Activated T-helper 9 cell treated with anti-CD3 and anti-CD28 coated beads, Interleukin-2, amount 50 U/mL, for 16 hours (primary cell): ENCODE data around the gene TUBB2A.
A peak's percentile ranks its signal among the peaks of the same experiment; 100 is the strongest.
"Not testable (repeated sequence)": the region's sequence is repeated elsewhere in the genome, so short reads cannot be mapped to it uniquely, and the experiment has no call there.

ENCODE experiments used
- DNase-seq: peaks from one replicate; pipeline ENCODE4 v3.0.0-alpha.2; 2020; ENCODE audit warnings: low read depth

TUBB2A gene

DNA sequence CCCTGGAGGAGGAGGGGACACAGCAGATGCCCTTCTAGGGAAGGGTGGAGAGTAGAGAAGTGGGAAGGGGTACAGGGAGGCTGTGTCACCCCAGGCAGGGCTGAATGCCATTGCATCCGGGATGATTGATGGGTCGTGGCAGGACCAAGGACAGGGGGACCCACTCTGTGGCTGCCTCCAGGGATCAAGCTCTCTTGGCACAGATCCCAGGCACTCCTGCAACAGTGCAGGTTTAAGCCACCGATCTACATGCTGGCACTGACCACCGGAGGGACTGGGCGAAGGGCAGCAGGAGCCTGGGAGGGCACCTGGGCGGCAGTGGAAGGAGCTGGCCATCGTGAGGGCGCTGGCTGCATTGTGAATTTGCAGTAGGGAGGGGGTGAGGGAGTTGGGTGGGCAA, 22.6 kb upstream of the TUBB2A start:
- DNase-seq, result not testable (repeated sequence)

DNA sequence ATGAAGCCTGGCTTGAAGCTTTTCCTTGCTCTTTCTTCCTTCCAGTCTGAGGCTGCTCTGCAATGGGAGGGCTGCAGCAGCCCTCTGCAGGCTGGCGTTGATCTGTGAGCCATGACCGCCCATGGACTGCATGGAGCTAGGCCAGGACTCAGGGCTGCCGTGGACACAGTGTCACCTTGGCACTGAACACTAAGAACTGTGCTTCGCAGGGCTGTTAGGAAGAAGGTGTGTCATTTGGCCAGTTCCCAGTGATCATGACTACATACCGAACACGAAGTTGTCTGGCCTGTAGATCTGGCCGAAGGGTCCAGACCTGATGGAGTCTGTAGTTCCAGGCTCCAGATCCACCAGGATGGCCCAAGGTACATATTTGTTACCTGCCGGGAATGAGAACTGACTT, 21.3 kb upstream of the TUBB2A start:
- not testable (repeated sequence) for DNase-seq

DNA sequence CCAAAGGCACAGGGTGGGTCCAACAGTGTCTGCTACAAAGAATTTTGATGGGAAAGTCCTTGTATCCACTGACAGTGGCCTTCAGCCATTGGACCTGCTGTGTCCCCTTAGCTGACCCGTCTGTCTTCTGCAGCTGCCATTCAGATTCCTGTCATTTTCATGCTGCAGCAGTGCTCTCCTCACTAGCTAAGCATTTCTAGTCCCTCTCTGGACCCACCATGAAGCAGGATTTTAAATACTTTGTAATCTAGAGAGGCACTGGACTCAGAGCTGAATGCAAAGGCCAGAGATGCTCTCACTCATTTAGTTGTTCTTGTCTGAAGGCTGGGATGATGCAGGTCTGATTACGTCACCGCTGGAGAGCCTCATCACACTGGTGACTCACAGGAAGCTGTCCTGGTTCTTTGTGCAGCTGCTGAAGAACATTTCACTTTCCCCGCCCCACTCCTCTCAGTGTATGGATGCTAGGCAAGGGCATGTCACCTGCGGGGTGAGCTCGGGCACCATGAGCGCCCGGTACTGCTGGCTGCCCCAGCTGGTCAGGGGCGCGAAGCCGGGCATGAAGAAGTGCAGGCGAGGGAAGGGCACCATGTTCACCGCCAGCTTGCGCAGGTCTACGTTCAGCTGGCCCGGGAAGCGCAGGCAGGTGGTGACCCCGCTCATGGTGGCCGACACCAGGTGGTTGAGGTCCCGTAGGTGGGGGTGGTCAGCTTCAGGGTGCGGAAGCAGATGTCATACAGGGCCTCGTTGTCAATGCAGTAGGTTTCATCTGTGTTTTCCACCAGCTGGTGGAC, 19.4 kb upstream of the TUBB2A start:
- DNase-seq, result peak; percentile 29

DNA sequence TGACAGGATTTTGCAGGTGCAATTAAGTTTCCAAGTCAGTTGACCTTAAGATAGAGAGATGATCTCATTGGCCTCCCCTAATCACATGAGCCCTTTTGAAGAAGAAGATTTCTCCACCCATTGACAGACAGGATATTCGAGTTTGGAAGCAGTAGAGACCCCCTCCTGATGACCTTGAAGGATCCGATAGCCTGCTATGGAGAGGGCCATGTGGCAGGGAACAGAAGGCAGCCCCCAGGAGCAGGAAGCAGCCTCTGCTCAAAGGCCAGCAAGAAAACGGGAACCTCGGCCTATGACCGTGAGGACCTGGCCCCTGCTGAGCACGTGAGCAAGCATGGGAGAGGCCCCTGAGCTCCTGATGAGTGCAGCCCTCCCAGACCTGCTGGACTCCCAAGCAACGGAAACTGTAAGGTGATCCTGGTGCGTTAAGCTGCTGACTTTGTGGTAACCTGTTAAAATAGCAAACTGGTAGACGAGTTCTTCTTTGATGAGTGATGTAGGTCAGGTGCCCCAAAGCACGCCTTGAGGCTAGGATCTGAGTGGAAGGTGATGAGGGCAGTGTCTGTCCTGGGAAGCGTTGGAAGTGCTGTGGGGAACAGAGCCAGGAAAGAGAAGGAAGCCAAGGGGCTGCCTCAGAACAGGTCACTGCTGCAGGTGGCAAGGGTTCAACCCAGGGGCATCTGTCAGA, 18.5 kb upstream of the TUBB2A start:
- DNase-seq, result no peak

DNA sequence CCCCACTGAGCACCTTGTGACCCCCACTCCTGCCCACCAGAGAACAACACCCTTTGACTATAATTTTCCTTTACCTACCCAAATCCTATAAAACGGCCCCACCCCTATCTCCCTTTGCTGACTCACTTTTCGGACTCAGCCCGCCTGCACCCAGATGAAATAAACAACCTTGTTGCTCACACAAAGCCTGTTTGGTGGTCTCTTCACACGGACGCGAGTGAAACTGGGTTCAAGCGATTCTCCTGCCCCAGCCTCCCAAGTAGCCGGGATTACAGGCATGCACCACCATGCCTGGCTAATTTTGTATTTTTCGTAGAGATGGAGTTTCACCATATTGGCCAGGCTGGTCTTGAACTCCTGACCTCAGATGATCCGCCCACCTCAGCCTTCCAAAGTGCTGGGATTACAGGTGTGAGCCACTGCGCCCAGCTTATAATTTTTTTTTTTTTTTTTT, 16.3 kb upstream of the TUBB2A start:
- not testable (repeated sequence) for DNase-seq

DNA sequence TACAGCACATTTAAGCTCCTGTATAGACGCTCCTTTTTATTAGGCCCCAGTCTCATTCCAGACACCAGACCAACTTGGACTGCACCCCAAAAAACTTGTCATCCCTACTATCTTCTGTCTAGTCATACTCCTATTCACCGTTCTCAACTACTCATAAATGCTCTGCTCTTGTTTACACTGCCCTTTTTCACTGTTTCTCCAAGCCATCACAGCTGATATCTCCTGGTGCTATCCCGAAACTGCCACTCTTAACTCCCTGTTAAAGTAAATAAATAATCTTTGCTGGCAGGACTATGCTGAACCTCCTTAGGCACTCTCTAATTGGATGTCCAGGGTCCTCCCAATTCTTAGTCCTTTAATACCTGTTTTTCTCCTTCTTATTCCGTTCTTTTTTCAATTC, 15.4 kb upstream of the TUBB2A start:
- DNase-seq, result not testable (repeated sequence)

DNA sequence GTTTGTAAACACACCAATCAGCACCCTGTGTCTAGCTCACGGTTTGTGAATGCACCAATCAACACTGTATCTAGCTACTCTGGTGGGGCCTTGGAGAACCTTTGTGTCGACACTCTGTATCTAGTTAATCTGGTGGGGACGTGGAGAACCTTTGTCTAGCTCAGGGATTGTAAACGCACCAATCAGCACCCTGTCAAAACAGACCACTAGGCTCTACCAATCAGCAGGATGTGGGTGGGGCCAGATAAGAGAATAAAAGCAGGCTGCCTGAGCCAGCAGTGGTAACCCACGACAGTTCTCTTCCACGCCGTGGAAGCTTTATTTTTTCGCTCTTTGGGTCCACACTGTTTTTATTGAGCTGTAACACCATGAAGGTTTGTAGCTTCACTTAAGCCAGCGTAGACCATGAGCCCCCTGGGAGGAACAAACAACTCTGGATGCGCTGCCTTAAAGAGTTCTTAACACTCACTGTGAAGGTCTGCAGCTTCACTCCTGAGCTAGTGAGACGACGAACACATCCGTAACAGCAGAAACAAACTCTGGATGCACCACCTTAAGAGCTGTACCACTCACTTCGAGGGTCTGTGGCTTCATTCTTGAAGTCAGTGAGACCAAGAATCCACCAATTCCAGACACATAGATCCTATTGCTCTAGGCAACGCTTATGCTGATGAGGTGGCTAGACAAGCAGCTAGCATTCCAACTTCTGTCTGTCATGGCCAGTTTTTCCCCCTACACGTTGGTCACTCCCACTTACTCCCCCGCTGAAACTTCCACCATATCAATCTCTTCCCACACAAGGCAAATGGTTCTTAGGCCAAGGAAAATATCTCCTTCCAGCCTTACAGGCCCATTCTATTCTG, 14.2 kb upstream of the TUBB2A start:
- DNase-seq, result not testable (repeated sequence)

DNA sequence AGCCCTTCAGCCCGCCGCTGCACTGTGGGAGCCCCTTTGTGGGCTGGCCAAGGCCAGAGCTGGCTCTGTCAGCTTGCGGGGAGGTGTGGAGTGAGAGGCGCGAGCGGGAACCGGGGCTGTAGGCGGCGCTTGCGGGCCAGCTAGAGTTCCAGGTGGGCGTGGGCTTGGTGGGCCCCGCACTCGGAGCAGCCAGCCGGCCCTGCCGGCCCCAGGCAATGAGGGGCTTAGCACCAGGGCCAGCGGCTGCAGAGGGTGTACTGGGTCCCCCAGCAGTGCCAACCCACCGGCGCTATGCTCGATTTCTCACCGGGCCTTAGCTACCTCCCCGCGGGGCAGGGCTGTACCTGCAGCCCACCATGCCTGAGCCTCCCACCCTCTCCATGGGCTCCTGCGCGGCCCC, 13.3 kb upstream of the TUBB2A start:
- DNase-seq, result not testable (repeated sequence)

DNA sequence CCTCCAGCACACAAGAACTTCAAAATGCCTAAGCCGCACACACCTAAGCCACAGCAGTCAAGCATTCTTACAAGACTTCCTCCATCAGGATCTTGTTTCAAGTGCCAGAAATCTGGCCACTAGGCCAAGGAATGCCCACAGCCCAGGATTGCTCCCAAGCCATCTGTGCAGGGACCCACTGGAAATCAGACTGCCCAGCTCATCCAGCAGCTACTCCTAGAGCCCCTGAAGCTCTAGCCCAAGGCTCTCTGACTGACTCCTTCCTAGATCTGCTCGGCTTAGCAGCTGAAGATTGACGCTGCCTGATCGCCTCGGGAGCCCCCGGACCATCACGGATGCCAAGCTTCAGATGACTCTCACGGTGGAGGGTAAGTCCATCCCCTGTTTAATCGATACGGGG, 10.7 kb upstream of the TUBB2A start:
- DNase-seq, result not testable (repeated sequence)

DNA sequence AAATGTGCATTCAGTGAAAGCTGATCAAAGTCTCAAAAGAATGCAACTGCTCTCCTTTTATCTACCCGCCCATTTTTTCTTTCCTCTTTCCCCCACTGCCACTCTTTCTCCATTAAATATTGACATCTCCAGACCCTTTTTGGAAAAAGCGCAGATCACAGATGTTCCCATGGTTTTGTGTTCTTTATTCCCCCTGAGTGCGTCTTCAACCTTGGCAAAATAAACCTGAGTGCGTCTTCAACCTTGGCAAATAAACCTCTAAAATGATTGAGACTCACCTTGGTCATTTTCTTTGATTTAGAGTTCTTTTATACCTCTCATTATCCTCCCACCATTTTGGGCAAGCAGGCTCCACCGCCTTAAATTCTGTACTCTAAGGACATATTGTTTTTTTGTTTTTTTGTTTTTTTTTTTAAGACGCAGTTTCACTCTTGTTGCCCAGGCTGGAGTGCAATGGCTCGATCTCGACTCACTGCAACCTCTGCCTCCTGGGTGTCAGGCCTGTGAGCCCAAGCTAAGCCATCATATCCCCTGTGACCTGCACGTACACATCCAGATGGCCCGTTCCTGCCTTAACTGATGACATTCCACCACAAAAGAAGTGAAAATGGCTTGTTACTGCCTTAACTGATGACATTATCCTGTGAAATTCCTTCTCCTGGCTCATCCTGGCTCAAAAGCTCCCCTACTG, 9.3 kb upstream of the TUBB2A start:
- not testable (repeated sequence) for DNase-seq

DNA sequence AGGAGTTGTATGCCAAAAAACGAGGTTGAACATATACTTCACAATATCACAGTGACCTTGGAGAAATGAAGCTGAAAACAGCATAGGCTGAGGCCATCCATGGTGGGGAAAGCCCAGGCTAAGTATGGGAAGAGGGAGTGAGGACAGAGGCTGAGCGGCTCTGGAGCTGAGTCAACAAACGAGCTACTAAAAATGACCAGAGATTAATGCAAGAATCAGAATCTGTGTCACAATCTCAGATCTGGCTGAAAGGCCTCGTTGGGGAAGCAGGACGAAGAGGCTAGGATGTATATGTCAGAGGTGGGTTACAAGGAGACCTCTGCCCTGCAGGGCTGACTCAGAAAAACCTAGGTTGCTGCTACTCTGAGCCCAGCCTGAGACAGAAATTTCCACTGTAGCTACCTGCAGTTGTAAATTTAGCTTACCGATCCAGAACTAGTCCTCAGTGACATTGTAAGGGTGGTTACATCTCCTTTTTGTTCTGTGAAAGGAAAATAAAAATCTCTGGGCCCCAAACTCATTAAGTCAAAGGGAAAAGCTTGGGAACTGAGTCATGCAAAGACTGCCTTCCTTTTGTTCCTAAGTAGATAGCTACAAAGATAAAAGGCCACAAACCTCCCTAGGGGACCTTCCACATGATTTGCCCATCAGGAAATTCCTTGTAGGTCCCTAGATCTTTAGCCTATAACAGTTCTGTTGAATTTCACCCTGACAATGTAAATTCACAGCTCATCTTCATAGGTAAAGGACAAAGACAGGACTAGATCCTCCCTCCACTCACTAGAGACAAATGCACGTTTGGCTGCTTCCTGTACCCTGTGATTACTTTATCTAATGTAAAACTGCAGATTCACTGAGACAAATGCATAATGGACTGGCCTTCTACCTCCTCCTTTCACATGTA, 8.5 kb upstream of the TUBB2A start:
- DNase-seq, result no peak

DNA sequence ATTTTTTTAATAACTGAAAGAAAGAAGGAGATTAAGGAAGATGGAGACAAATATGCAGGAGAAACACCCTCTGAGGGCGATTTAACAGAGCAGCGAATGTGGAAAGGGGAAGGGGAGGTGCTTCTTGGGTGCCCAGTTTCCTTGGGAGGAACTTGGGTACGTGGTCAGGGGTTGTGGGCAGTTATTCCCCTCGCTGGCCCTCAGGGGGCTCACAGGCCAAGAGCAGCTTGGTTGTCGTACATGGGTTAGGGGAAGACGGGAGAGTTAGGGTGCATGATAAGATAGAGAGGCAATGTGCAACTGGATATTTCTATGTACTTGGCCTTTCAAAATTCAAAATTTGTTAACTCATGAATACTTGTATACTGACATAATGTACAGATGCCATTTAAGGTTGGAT, 7.0 kb upstream of the TUBB2A start:
- DNase-seq, result no peak

DNA sequence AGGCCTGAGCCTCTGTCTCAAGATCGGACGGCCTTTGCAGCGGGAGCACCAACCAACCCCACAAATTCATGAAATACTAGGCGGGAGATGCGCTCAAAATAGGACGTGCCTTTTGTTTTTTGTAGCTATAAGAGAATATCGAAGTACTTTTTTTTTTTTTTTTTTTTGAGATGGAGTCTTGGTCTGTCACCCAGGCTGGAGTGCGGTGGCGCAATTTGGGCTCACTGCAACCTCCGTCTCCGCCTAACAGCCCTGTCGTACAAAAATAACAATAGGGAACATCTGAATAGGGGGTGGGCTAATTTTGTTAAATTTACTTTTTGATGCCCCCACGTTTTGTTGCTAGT, 5.9 kb upstream of the TUBB2A start:
- DNase-seq, result no peak

DNA sequence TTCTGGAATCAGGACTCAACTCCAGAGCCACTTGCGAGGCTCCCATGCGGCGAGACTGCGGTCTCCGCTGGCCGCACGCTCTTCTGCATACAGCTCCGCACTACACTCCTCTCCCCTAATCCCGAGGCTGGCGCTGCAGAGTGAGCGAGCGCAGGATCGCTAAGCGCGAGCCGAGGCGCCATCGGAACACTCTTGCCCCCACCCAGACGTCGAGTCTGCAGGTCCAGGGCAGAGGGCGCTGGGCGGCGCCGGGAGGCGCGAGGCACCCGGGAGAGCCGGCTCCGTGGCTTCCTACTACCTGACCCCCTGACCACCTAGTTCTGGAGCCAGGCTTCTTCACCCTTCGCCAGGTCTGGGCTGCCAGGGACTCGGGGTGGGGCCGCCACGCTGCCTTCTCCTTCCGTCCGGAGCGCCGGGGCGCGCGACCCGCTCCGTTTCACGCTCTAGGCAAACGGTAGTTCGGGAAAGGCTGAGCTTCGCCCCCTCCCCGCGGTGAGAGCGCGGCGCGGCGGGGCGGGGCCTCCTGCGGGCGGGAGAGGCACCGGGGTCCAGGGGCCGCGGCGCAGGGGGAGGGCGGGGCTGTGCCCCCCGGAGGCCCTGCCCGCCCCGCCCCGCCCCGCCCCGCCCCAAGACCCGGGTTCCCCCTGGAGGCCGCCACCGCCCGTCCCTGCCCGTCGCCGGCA, 5.4 kb upstream of the TUBB2A start:
- DNase-seq, result peak; percentile 45

DNA sequence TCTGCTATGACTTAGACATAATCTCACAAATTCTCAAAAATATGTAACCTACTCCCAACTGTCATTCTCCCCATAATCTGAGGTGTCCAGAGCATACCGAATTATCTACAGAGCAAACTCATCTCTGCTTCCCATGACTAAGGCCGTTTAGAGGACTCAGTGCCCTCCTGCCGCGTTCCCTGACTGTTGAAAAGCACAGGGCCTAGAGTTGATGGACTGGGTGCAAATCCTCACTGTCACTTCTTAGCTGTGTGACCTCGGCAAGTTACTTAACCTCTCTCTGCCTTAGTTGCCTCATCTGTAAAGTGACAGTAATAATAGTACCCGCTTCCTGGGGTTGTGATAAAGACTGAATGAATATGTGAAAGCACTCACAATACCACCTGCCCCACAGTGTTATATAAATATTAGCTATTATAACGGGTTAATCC, 4.7 kb upstream of the TUBB2A start:
- DNase-seq, result no peak

DNA sequence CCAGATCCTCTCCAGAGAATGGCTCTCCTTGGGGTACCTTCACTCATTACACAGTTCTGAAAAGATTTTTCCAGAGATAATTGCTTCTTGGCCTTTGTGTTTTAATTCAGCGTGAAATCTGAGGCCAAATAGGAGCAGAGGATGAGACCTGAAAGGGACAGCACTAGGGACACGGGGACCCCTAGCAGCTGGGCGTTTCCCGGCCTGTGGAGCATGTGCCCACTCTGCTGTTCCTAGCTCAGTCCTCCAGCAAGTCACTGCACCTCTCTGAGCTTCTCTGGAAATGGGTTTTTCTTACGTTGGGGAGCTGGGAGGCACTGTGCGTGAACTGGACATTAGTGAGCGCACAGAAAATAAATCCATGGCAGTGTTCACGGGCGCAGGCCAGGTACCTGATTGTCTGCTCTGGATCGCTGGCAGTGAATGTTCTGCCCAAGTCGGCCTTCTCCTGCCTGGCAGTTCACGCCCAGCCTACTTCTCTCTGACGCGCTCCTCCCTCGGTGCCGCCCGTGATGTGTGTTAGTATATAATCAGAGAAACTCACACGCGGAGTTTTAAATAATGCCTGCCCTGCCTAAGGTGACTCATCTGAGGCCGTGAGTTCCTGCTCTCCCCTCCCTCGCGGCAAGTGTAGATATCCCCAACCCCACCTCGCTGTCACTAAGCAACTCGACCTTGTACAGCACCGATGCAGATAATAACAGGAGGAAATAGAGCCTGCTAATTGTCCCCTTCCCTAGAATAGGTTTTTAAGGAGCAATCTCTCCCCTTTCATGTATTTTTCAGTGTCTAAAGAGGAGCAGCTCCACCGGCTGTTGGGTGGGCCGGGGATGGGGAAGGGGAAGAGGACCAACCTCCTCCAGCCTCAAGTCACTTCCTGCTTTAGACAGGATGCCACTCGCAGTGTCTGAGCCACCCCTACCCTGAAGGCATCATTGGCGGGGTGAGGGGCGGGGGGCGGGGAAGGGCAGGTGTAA, 2.7 kb upstream of the TUBB2A start:
- peak; percentile 45 for DNase-seq

DNA sequence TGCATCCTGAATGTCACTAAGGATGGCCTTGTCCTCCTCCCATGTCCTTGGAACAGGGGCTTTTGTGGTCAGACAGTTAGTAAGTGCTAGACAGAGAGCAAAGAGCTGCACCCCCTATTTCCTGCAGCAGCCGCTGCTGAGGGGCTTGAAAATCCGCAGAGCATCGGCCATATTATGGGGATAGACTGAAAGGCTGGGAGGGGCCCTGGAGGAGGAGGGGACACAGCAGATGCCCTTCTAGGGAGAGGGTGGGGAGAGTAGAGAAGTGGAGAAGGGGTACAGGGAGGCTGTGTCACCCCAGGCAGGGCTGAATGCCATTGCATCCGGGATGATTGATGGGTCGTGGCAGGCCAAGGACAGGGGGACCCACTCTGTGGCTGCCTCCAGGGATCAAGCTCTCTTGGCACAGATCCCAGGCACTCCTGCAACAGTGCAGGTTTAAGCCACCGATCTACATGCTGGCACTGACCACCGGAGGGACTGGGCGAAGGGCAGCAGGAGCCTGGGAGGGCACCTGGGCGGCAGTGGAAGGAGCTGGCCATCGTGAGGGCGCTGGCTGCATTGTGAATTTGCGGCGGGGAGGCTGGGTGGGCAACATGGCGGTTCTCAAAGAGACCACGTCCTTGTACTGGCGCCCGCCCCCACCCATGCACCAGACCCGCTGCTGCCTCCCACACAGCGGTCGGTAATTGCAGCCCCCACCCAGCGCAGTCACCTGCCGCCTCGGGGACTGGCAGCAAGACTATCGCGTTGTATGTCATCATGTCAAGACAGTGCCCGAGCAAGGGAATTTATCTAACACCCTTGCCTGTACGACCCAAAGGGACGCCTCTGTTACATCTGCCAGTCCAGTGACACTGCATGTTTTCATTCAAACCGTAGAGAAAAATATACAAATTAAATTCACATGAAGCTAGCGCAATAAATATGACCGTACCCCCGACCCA, 887 bp downstream of the TUBB2A start:
- peak; percentile 11 for DNase-seq

DNA sequence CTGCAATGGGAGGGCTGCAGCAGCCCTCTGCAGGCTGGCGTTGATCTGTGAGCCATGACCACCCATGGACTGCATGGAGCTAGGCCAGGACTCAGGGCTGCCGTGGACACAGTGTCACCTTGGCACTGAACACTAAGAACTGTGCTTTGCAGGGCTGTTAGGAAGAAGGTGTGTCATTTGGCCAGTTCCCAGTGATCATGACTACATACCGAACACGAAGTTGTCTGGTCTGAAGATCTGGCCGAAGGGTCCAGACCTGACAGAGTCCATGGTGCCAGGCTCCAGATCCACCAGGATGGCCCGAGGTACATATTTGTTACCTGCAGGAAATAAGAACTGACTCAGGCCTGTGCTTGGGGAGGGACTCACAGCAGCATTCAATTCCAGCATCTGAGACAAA, 1.9 kb downstream of the TUBB2A start:
- not testable (repeated sequence) for DNase-seq
